Parathyroid adenoma (tissue), 2 donors: ENCODE data around the gene BSDC1.

Source experiments
- H2AFZ ChIP-seq: fragments of 300-600 bp; sonication (generic); one replicate; pipeline ENCODE4 v1.7.0; 2017; ENCODE audit warnings: antibody characterized with exemption, mild to moderate bottlenecking
- H3K27ac ChIP-seq: fragments of 300-600 bp; sonication (generic); one replicate; pipeline ENCODE4 v1.7.0; 2017
- H3K27me3 ChIP-seq: fragments of 300-600 bp; sonication (generic); one replicate; pipeline ENCODE4 v1.7.0; 2017; ENCODE audit warnings: low read length; ENCODE audit not compliant: control insufficient read depth, insufficient read depth
- H3K36me3 ChIP-seq: fragments of 300-600 bp; sonication (generic); one replicate; pipeline ENCODE4 v1.7.0; 2017; ENCODE audit warnings: low read length; ENCODE audit not compliant: control insufficient read depth, insufficient read depth
- H3K4me1 ChIP-seq: fragments of 300-600 bp; sonication (generic); one replicate; pipeline ENCODE4 v1.7.0; 2017; ENCODE audit warnings: control low read depth
- H3K4me2 ChIP-seq: fragments of 300-600 bp; sonication (generic); one replicate; pipeline ENCODE4 v1.7.0; 2017; ENCODE audit warnings: low read length
- H3K4me3 ChIP-seq: fragments of 300-600 bp; sonication (generic); one replicate; pipeline ENCODE4 v1.7.0; 2017; ENCODE audit warnings: low read depth, low read length
- H3K79me2 ChIP-seq: fragments of 300-600 bp; sonication (generic); one replicate; pipeline ENCODE4 v1.7.0; 2017; ENCODE audit warnings: control low read depth
- H3K9ac ChIP-seq: fragments of 300-600 bp; sonication (generic); one replicate; pipeline ENCODE4 v1.7.0; 2017; ENCODE audit warnings: mild to moderate bottlenecking
- H3K9me3 ChIP-seq: fragments of 300-600 bp; sonication (generic); one replicate; pipeline ENCODE4 v1.7.0; 2017; ENCODE audit warnings: low read length; ENCODE audit not compliant: control insufficient read depth
- TF ChIP-seq, protein P1 (sequence below): fragments of 300-600 bp; sonication (generic); IDR thresholded peaks from one replicate; pipeline ENCODE4 v1.7.0; 2017; ENCODE audit warnings: antibody characterized with exemption, mild to moderate bottlenecking
- donor health status: primary hyperparathyroidism.

Gene BSDC1

GRCh38 chr1:32394890-32395432, 720 bp upstream of the BSDC1 start:
- Histone ChIP-seq H3K79me2 (peaks cover 27% of the 10 kb centered on the region), H3K4me2 (peak overlapping the region; percentile 92), H3K9me3 (no peaks in the 10 kb centered on the region), H3K27ac (peak overlapping the region; percentile 93), H3K36me3 (no peaks in the 10 kb centered on the region), H3K27me3 (no peaks in the 10 kb centered on the region), H3K4me3 (peak overlapping the region; percentile 88), H3K4me1 (peaks cover 2% of the 10 kb centered on the region), H2AFZ (peak overlapping the region; percentile 95), H3K9ac (peak overlapping the region; percentile 63)
- TF ChIP-seq, protein P1, sequence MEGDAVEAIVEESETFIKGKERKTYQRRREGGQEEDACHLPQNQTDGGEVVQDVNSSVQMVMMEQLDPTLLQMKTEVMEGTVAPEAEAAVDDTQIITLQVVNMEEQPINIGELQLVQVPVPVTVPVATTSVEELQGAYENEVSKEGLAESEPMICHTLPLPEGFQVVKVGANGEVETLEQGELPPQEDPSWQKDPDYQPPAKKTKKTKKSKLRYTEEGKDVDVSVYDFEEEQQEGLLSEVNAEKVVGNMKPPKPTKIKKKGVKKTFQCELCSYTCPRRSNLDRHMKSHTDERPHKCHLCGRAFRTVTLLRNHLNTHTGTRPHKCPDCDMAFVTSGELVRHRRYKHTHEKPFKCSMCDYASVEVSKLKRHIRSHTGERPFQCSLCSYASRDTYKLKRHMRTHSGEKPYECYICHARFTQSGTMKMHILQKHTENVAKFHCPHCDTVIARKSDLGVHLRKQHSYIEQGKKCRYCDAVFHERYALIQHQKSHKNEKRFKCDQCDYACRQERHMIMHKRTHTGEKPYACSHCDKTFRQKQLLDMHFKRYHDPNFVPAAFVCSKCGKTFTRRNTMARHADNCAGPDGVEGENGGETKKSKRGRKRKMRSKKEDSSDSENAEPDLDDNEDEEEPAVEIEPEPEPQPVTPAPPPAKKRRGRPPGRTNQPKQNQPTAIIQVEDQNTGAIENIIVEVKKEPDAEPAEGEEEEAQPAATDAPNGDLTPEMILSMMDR = no peak

- Histone ChIP-seq H3K36me3 (no peaks in the 10 kb centered on the region), H3K4me2 (peak overlapping the region; percentile 63), H2AFZ (peak overlapping the region; percentile 74), H3K4me3 (peak overlapping the region; percentile 88), H3K79me2 (peaks cover 31% of the 10 kb centered on the region), H3K27ac (peak overlapping the region; percentile 93), H3K27me3 (no peaks in the 10 kb centered on the region), H3K4me1 (peaks cover 2% of the 10 kb centered on the region), H3K9me3 (no peaks in the 10 kb centered on the region), H3K9ac (peak overlapping the region; percentile 29)
- TF ChIP-seq, protein P1 = no peak
Measured at GRCh38 chr1:32393832-32394140, 455 bp downstream of the BSDC1 start.

- H2AFZ ChIP-seq = no peak overlapping the region
- H3K4me3 ChIP-seq = peak overlapping the region; percentile 88
- peak overlapping the region; percentile 63 for H3K4me2 ChIP-seq
- no peak overlapping the region for H3K27ac ChIP-seq
- H3K9me3 ChIP-seq = no peaks in the 10 kb centered on the region
- H3K36me3 ChIP-seq = no peaks in the 10 kb centered on the region
- H3K4me1 ChIP-seq = peaks cover 2% of the 10 kb centered on the region
- TF ChIP-seq, protein P1 = no peak
- peaks cover 31% of the 10 kb centered on the region for H3K79me2 ChIP-seq
- no peak overlapping the region for H3K9ac ChIP-seq
- no peaks in the 10 kb centered on the region for H3K27me3 ChIP-seq
Measured at GRCh38 chr1:32393136-32393535, 1.1 kb downstream of the BSDC1 start.

GRCh38 chr1:32392325-32392724, 1.9 kb downstream of the BSDC1 start:
- Histone ChIP-seq H3K9me3 (no peaks in the 10 kb centered on the region), H3K4me1 (peaks cover 2% of the 10 kb centered on the region), H3K27ac (no peak overlapping the region), H3K79me2 (peaks cover 33% of the 10 kb centered on the region), H3K36me3 (no peaks in the 10 kb centered on the region), H3K4me3 (no peak overlapping the region), H3K9ac (no peak overlapping the region), H3K4me2 (no peak overlapping the region), H2AFZ (no peak overlapping the region), H3K27me3 (no peaks in the 10 kb centered on the region)
- TF ChIP-seq, protein P1 = no peak
